Activated B cell treated with CpG ODN at 0.5 μM for 24 hours (primary cell): ENCODE results near the gene P4HA3. TPM values are rescaled to one million over a fixed set of nuclear protein-coding genes. Genes with fewer than 3 reads are reported as not detected.

Experiments
- ATAC-seq: fragments of 200-7000 bp; cut with Tn5 transposase; one replicate; pipeline ENCODE4 v1.10.0; 2021; ENCODE audit warnings: low read depth, mild to moderate bottlenecking, moderate library complexity
- CTCF ChIA-PET: fragments of 350-600 bp; sonication (Branson Sonifier 250); formaldehyde crosslinking; loops from one replicate; lab custom pipeline; 2021; ENCODE audit warnings: antibody characterized with exemption; lab: Charles Lee
- POLR2A ChIA-PET: fragments of 350-600 bp; sonication (Branson Sonifier 250); formaldehyde crosslinking; loops from one replicate; lab custom pipeline; 2021; ENCODE audit warnings: antibody characterized with exemption; lab: Charles Lee
- DNase-seq: peaks from one replicate; pipeline ENCODE4 v3.0.0; 2022
- H3K27ac Mint-ChIP-seq: one replicate; pipeline ENCODE4 v1.8.0; 2020; ENCODE audit warnings: mixed read lengths
- H3K27me3 Mint-ChIP-seq: one replicate; pipeline ENCODE4 v1.8.0; 2021; ENCODE audit warnings: mixed read lengths
- H3K36me3 Mint-ChIP-seq: one replicate; pipeline ENCODE4 v1.8.0; 2021; ENCODE audit warnings: low read depth, mixed read lengths
- H3K4me1 Mint-ChIP-seq: one replicate; pipeline ENCODE4 v1.8.0; 2021; ENCODE audit warnings: mixed read lengths
- H3K4me3 Mint-ChIP-seq: one replicate; pipeline ENCODE4 v1.8.0; 2020; ENCODE audit warnings: mild to moderate bottlenecking, mixed read lengths
- H3K9me3 Mint-ChIP-seq: one replicate; pipeline ENCODE4 v1.8.0; 2020; ENCODE audit warnings: mixed read lengths
- intact Hi-C: fragments of 100-400 bp; cut with micrococcal nuclease; formaldehyde crosslinking; loops from one replicate; pipeline ENCODE4 v1.15.1; 2024
- total RNA-seq: library from RNA; stranded (reverse); gene quantifications from 2 replicates; pipeline ENCODE4 v1.2.3, GENCODE V29; 2022
- TF ChIP-seq, protein P1 (sequence below): fragments of 200-600 bp; IDR thresholded peaks from one replicate; pipeline ENCODE4 v1.8.0; 2022; ENCODE audit warnings: antibody characterized with exemption, mild to moderate bottlenecking

P4HA3 gene
- total RNA-seq, 1 donor from 2014 or later = not detected

GRCh38 chr11:74253361-74253760 lies 58.1 kb downstream of the P4HA3 start:
- CTCF ChIA-PET = no interaction called here
- TF ChIP-seq, protein P1, sequence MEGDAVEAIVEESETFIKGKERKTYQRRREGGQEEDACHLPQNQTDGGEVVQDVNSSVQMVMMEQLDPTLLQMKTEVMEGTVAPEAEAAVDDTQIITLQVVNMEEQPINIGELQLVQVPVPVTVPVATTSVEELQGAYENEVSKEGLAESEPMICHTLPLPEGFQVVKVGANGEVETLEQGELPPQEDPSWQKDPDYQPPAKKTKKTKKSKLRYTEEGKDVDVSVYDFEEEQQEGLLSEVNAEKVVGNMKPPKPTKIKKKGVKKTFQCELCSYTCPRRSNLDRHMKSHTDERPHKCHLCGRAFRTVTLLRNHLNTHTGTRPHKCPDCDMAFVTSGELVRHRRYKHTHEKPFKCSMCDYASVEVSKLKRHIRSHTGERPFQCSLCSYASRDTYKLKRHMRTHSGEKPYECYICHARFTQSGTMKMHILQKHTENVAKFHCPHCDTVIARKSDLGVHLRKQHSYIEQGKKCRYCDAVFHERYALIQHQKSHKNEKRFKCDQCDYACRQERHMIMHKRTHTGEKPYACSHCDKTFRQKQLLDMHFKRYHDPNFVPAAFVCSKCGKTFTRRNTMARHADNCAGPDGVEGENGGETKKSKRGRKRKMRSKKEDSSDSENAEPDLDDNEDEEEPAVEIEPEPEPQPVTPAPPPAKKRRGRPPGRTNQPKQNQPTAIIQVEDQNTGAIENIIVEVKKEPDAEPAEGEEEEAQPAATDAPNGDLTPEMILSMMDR = no peak
- peaks cover 44% of the 10 kb centered on the region for H3K36me3 Mint-ChIP-seq
- ATAC-seq (no peak), DNase-seq (no peak)
- no peak overlapping the region for H3K4me3 Mint-ChIP-seq
- POLR2A ChIA-PET = no interaction called here
- no peak overlapping the region for H3K27ac Mint-ChIP-seq
- intact Hi-C loops = no loop called here
- no peaks in the 10 kb centered on the region for H3K27me3 Mint-ChIP-seq
- no peaks in the 10 kb centered on the region for H3K9me3 Mint-ChIP-seq
- no peaks in the 10 kb centered on the region for H3K4me1 Mint-ChIP-seq

GRCh38 chr11:74249496-74249895 lies 61.9 kb downstream of the P4HA3 start:
- ATAC-seq (no peak), DNase-seq (no peak)
- Mint-ChIP-seq H3K36me3 (peaks cover 63% of the 10 kb centered on the region), H3K27ac (no peak overlapping the region), H3K27me3 (no peaks in the 10 kb centered on the region), H3K9me3 (no peaks in the 10 kb centered on the region), H3K4me1 (no peaks in the 10 kb centered on the region), H3K4me3 (no peak overlapping the region)
- TF ChIP-seq, protein P1 = no peak
- ChIA-PET POLR2A (no interaction called here), CTCF (no interaction called here)
- intact Hi-C loops = no loop called here

GRCh38 chr11:74248469-74248868 lies 63.0 kb downstream of the P4HA3 start:
- Mint-ChIP-seq H3K4me1 (no peaks in the 10 kb centered on the region), H3K27ac (no peak overlapping the region), H3K4me3 (no peak overlapping the region), H3K36me3 (peaks cover 58% of the 10 kb centered on the region), H3K27me3 (no peaks in the 10 kb centered on the region), H3K9me3 (no peaks in the 10 kb centered on the region)
- ChIA-PET CTCF (no interaction called here), POLR2A (no interaction called here)
- no peak for ATAC-seq
- TF ChIP-seq, protein P1 = no peak
- no peak for DNase-seq
- intact Hi-C loops = no loop called here

GRCh38 chr11:74238243-74238642 lies 73.2 kb downstream of the P4HA3 start:
- ATAC-seq = no peak
- ChIA-PET POLR2A (no interaction called here), CTCF (no interaction called here)
- intact Hi-C loops = no loop called here
- Mint-ChIP-seq H3K27ac (no peak overlapping the region), H3K9me3 (no peaks in the 10 kb centered on the region), H3K4me1 (no peaks in the 10 kb centered on the region), H3K27me3 (no peaks in the 10 kb centered on the region), H3K36me3 (peaks cover 46% of the 10 kb centered on the region), H3K4me3 (no peak overlapping the region)
- TF ChIP-seq, protein P1 = no peak
- no peak for DNase-seq

- no peak overlapping the region for H3K4me3 Mint-ChIP-seq
- H3K4me1 Mint-ChIP-seq = no peaks in the 10 kb centered on the region
- DNase-seq (no peak), ATAC-seq (no peak)
- ChIA-PET CTCF (no interaction called here), POLR2A (no interaction called here)
- peaks cover 47% of the 10 kb centered on the region for H3K36me3 Mint-ChIP-seq
- no peaks in the 10 kb centered on the region for H3K9me3 Mint-ChIP-seq
- no peaks in the 10 kb centered on the region for H3K27me3 Mint-ChIP-seq
- no peak overlapping the region for H3K27ac Mint-ChIP-seq
- intact Hi-C loops = no loop called here
- TF ChIP-seq, protein P1 = no peak
Measured at GRCh38 chr11:74237541-74237940, 73.9 kb downstream of the P4HA3 start.
